Measurements from ENCODE around the gene GPNMB. TPM values are rescaled to one million over a fixed set of nuclear protein-coding genes. Genes with fewer than 3 reads are reported as not detected.

Gene GPNMB
- total and polyA plus RNA-seq, 10 of the 15 experiments (the other 5 are each of a cell fraction or from before 2014, with no cell fraction given), result 5.9 to 22.3 (median 10.0) TPM

GRCh38 chr7:23292623-23293022 lies 46.0 kb downstream of the GPNMB start (continued):
- no peak for TF ChIP-seq PRDM15 (CRISPR knock-in tag; IDR thresholded peaks at IDR 0.05)
- TF ChIP-seq ASH2L (IDR thresholded peaks at IDR 0.05; ENCODE audit: borderline replicate concordance, low read depth), result no peak
- no peak for TF ChIP-seq PKNOX1 (IDR thresholded peaks at IDR 0.05)
- no peak for TF ChIP-seq ZBTB33 (IDR thresholded peaks at IDR 0.05)
- TF ChIP-seq ZBED1 (IDR thresholded peaks at IDR 0.05; ENCODE audit: borderline replicate concordance), result no peak
- no peak for TF ChIP-seq MYC (IDR thresholded peaks at IDR 0.05; ENCODE audit: insufficient read depth, insufficient read length, insufficient replicate concordance, low read length, severe bottlenecking)
- no peak for TF ChIP-seq BACH1 (IDR thresholded peaks at IDR 0.05; ENCODE audit: borderline replicate concordance)
- TF ChIP-seq RAD51 (IDR thresholded peaks at IDR 0.05), result no peak

Measured in GM12878 (cell line).